ENCODE data around the gene ZNF771. TPM values are rescaled to one million over a fixed set of nuclear protein-coding genes. Genes with fewer than 3 reads are reported as not detected.
"Not testable (repeated sequence)": the region's sequence is repeated elsewhere in the genome, so short reads cannot be mapped to it uniquely, and the experiment has no call there.

The ZNF771 gene
- total RNA-seq, 2 experiments from 2014 or later, result 0.80 to 1.2 TPM

GRCh38 chr16:30447512-30448226, 40.3 kb downstream of the ZNF771 start:
- intact Hi-C loops (cut with DNase I, micrococcal nuclease), result loop anchor here (2.0 to 5.0 kb wide), 7 partner anchors 25 to 185 kb away; partner anchors contain the start of genes ITGAL (in 1 of the 2), ZNF747 (in 1 of the 2), ZNF764 (in 1 of the 2) and ZNF768 (in 1 of the 2)
- CTCF ChIA-PET, result interaction anchor here (0.8 to 1.5 kb wide), 2 partner anchors 10 to 18 kb away, joined by 3 read pairs; partner anchors contain the start of gene DCTPP1
- ATAC-seq (ENCODE audit: poor library complexity), result no peak
- TF ChIP-seq CTCF (IDR thresholded peaks at IDR 0.05), result no peak
- peak overlapping the region; percentile 49 for H3K4me3 Mint-ChIP-seq
- H3K9me3 ChIP-seq (ENCODE audit: control insufficient read depth in 1 of 2, insufficient read depth in 1 of 2, low read length in 2 of 2), result no peaks in the 10 kb centered on the region
- no peak overlapping the region for H3K27ac ChIP-seq (ENCODE audit: low read depth in 1 of 2, low read length in 2 of 2)
- DNase-seq, result no peak
- H3K4me1 ChIP-seq (ENCODE audit: insufficient read depth, low read length), result peaks cover 44% of the 10 kb centered on the region
- no peak overlapping the region for H3K4me3 ChIP-seq (ENCODE audit: low read length)
- no peaks in the 10 kb centered on the region for H3K27me3 ChIP-seq (ENCODE audit: control insufficient read depth in 1 of 2, insufficient read depth in 2 of 2, low read length in 2 of 2)
- POLR2A ChIA-PET, result interaction anchor here (0.8 to 4.5 kb wide), 3 partner anchors 11 to 30 kb away, joined by 3 to 25 read pairs (median 5); partner anchors contain the start of gene ITGAL
- peaks cover 10% of the 10 kb centered on the region for H3K36me3 ChIP-seq (ENCODE audit: insufficient read depth, low read length)
- H3K9me3 Mint-ChIP-seq, result no peaks in the 10 kb centered on the region
- H3K4me1 Mint-ChIP-seq (ENCODE audit: low read depth), result peaks cover 56% of the 10 kb centered on the region
- no peaks in the 10 kb centered on the region for H3K27me3 Mint-ChIP-seq
- no peak overlapping the region for H3K27ac Mint-ChIP-seq
- peaks cover 26% of the 10 kb centered on the region for H3K36me3 Mint-ChIP-seq (ENCODE audit: low read depth)

- no peaks in the 10 kb centered on the region for H3K36me3 ChIP-seq (ENCODE audit: insufficient read depth, low read length)
- CTCF ChIA-PET, result interaction anchor here (0.6 to 2.3 kb wide), 19 partner anchors 9 to 523 kb away, joined by 3 to 22 read pairs (median 5); partner anchors contain the start of genes DCTPP1, ITGAL and ZNF771
- Mint-ChIP-seq H3K4me1 (ENCODE audit: low read depth) (peaks cover 50% of the 10 kb centered on the region), H3K36me3 (ENCODE audit: low read depth) (peaks cover 15% of the 10 kb centered on the region), H3K27ac (no peak overlapping the region), H3K4me3 (no peak overlapping the region), H3K9me3 (no peaks in the 10 kb centered on the region), H3K27me3 (no peaks in the 10 kb centered on the region)
- H3K4me1 ChIP-seq (ENCODE audit: insufficient read depth, low read length), result peaks cover 35% of the 10 kb centered on the region
- H3K9me3 ChIP-seq (ENCODE audit: control insufficient read depth in 1 of 2, insufficient read depth in 1 of 2, low read length in 2 of 2), result no peaks in the 10 kb centered on the region
- no peak for DNase-seq
- no peaks in the 10 kb centered on the region for H3K27me3 ChIP-seq (ENCODE audit: control insufficient read depth in 1 of 2, insufficient read depth in 2 of 2, low read length in 2 of 2)
- TF ChIP-seq CTCF (IDR thresholded peaks at IDR 0.05), result no peak
- intact Hi-C loops (cut with DNase I, micrococcal nuclease), result loop anchor here (1.0 to 5.0 kb wide), 7 partner anchors 23 to 183 kb away; partner anchors contain the start of genes ITGAL (in 1 of the 2), ZNF764 (in 1 of the 2) and ZNF768 (in 1 of the 2)
- H3K27ac ChIP-seq (ENCODE audit: low read depth in 1 of 2, low read length in 2 of 2), result no peak overlapping the region
- ATAC-seq (ENCODE audit: poor library complexity), result no peak
- no peak overlapping the region for H3K4me3 ChIP-seq (ENCODE audit: low read length)
- POLR2A ChIA-PET, result interaction anchor here (0.6 to 2.8 kb wide), 7 partner anchors 10 to 688 kb away, joined by 3 to 21 read pairs (median 6); partner anchors contain the start of genes DCTPP1, ITGAL and ZNF764
Measured at GRCh38 chr16:30449116-30449435, 41.7 kb downstream of the ZNF771 start.

GRCh38 chr16:30452709-30453580, 45.5 kb downstream of the ZNF771 start:
- H3K4me3 Mint-ChIP-seq; H3K36me3 ChIP-seq (ENCODE audit: insufficient read depth, low read length); H3K9me3 Mint-ChIP-seq; intact Hi-C loops (cut with DNase I, micrococcal nuclease); H3K36me3 Mint-ChIP-seq (ENCODE audit: low read depth); H3K4me3 ChIP-seq (ENCODE audit: low read length); H3K27me3 Mint-ChIP-seq; DNase-seq; ATAC-seq (ENCODE audit: poor library complexity); H3K27ac ChIP-seq (ENCODE audit: low read depth in 1 of 2, low read length in 2 of 2); H3K27me3 ChIP-seq (ENCODE audit: control insufficient read depth in 1 of 2, insufficient read depth in 2 of 2, low read length in 2 of 2); H3K9me3 ChIP-seq (ENCODE audit: control insufficient read depth in 1 of 2, insufficient read depth in 1 of 2, low read length in 2 of 2); POLR2A ChIA-PET: not testable (repeated sequence)
- peaks cover 37% of the 10 kb centered on the region for H3K4me1 ChIP-seq (ENCODE audit: insufficient read depth, low read length)
- CTCF ChIA-PET, result interaction anchor here (1.3 kb wide), 1 partner anchor 23 kb away, joined by 4 read pairs; the partner anchor contains the start of gene DCTPP1
- peaks cover 53% of the 10 kb centered on the region for H3K4me1 Mint-ChIP-seq (ENCODE audit: low read depth)
- peak overlapping the region; percentile 59 for H3K27ac Mint-ChIP-seq
